ENCODE data around the gene UNCX. TPM values are rescaled to one million over a fixed set of nuclear protein-coding genes. Genes with fewer than 3 reads are reported as not detected.
A peak's percentile ranks its signal among the peaks of the same experiment; 100 is the strongest.

Gene UNCX
- total RNA-seq, 2 experiments from 2014 or later = not detected

DNA sequence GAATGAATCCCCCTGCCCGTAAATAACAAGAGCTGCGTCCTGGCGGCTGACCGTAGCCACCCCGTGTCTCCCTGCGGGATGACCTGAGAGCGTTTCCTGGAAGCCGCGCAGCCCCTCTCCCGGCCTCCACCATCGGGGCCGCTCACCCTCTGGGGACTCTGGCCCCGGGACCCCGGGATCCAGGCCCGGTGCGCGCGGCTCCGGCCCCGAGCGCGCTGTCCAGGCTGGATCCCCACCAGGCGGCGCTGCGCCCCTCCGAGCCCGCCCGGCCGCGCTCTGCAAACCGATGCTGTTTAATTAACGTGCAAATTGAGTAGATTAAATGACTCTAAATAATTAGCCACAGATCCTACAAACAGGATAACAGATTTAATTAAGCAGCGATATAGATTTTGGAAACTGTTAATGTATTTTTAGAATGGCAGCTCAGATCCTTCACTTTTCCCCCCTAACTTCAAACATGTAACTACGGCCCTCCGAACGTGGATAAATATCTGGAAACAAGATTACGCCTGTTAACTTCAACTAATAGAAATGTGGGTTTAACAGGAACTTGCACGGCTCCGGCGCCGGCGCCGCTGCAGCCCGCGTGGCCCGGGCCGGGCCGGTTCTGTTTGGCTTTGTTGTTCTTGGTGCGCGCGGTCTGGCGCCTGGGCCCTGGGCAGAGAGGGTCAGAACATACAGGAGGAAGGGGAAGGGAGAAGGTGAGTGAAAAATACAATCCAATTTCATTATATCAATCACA is 7.1 kb upstream of the UNCX start:
- ChIA-PET POLR2A (no interaction called here), CTCF (ENCODE audit: unreplicated experiment) (no interaction called here)
- Histone ChIP-seq H4K20me1 (ENCODE audit: insufficient read depth, low read length) (no peaks in the 10 kb centered on the region), H3K27ac (ENCODE audit: low read depth, low read length, poor library complexity, severe bottlenecking) (no peak overlapping the region), H3K4me2 (ENCODE audit: low read length) (no peak overlapping the region), H3K4me1 (ENCODE audit: insufficient read depth, low read length, poor library complexity, severe bottlenecking) (no peaks in the 10 kb centered on the region), H3K36me3 (ENCODE audit: insufficient read depth, low read length) (no peaks in the 10 kb centered on the region), H3K4me3 (ENCODE audit: low read depth, low read length, poor library complexity, severe bottlenecking) (no peak overlapping the region), H3K79me2 (ENCODE audit: insufficient read depth, low read depth, low read length) (no peaks in the 10 kb centered on the region), H3K9me2 (ENCODE audit: insufficient read depth, low read length) (no peaks in the 10 kb centered on the region), H3K9me3 (ENCODE audit: low read length) (no peaks in the 10 kb centered on the region), H2AFZ (ENCODE audit: low read length) (no peak overlapping the region)
- TF ChIP-seq CTCF (conservative IDR thresholded peaks at IDR 0.05; ENCODE audit: low read length) = peak; percentile 40; the same call in 1 of the 2 replicates
- no peak for TF ChIP-seq EZH2phosphoT487 (IDR thresholded peaks at IDR 0.05; ENCODE audit: borderline replicate concordance, low read depth, low read length)
- intact Hi-C loops (cut with micrococcal nuclease; ENCODE audit: unreplicated experiment) = loop anchor here (2.0 kb wide), 1 partner anchor 187 kb away; no protein-coding TSS in a partner anchor
- DNase-seq (ENCODE audit: low spot score) = no peak
- BruUV-seq (replicated peaks) = no TSS peak

DNA sequence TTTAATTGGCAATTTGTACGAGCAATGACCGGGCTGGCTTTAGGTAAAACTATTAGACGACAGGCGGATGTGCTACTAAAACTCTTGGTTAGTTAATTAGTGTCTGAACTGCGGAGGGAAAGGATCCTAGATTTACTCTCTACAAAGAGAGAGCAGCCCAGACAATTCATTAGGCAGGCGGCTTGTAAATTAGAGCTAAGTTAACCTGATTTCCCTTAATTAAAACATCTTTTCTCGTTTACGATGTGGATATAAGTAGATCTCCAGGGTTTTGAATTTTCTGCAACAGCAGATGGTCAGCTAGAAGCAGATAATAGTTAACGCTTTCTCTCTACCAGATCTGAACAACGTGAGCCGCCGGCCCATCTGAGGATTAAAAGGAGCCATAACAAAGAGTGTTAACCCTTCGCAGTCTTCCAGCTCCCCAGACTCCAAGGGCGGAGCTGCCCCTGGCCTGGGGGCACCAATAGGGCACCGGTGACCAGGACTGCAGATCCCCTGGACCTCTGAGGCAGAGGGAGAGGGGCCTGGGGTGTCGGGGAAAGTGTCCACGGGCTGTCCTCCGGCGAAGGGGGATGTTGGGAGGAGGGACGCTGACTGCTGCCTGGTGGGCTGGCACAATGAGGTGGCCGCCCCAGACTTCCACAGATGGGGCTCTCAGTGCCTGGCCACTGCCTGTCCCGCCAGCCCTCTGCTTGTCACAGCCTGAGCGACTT is 6.3 kb upstream of the UNCX start:
- ChIA-PET CTCF (ENCODE audit: unreplicated experiment) (interaction anchor here (0.5 kb wide), 1 partner anchor 178 kb away, joined by 4 read pairs; no protein-coding TSS in a partner anchor), POLR2A (no interaction called here)
- TF ChIP-seq EZH2phosphoT487 (IDR thresholded peaks at IDR 0.05; ENCODE audit: borderline replicate concordance, low read depth, low read length) = no peak
- TF ChIP-seq CTCF (conservative IDR thresholded peaks at IDR 0.05; ENCODE audit: low read length) = no peak
- no peak overlapping the region for H3K4me2 ChIP-seq (ENCODE audit: low read length)
- no peaks in the 10 kb centered on the region for H4K20me1 ChIP-seq (ENCODE audit: insufficient read depth, low read length)
- no peaks in the 10 kb centered on the region for H3K9me3 ChIP-seq (ENCODE audit: low read length)
- no peaks in the 10 kb centered on the region for H3K4me1 ChIP-seq (ENCODE audit: insufficient read depth, low read length, poor library complexity, severe bottlenecking)
- intact Hi-C loops (cut with micrococcal nuclease; ENCODE audit: unreplicated experiment) = loop anchor here (2.0 kb wide), 1 partner anchor 186 kb away; no protein-coding TSS in a partner anchor
- no TSS peak for BruUV-seq (replicated peaks)
- H3K27ac ChIP-seq (ENCODE audit: low read depth, low read length, poor library complexity, severe bottlenecking) = no peak overlapping the region
- H2AFZ ChIP-seq (ENCODE audit: low read length) = no peak overlapping the region
- H3K4me3 ChIP-seq (ENCODE audit: low read depth, low read length, poor library complexity, severe bottlenecking) = no peak overlapping the region
- H3K79me2 ChIP-seq (ENCODE audit: insufficient read depth, low read depth, low read length) = no peaks in the 10 kb centered on the region
- no peaks in the 10 kb centered on the region for H3K9me2 ChIP-seq (ENCODE audit: insufficient read depth, low read length)
- H3K36me3 ChIP-seq (ENCODE audit: insufficient read depth, low read length) = no peaks in the 10 kb centered on the region
- no peak for DNase-seq (ENCODE audit: low spot score)

Data from OCI-LY7 (cell line).